Posterior vena cava (tissue), 2 donors: ENCODE results near the gene UBE2QL1. TPM values are rescaled to one million over a fixed set of nuclear protein-coding genes. Genes with fewer than 3 reads are reported as not detected.

Source experiments
- DNase-seq: peaks from one replicate; pipeline ENCODE4 v3.0.0-alpha.2; 2020; ENCODE audit warnings: low spot score
- intact Hi-C, 2 donors: fragments of 100-400 bp; cut with DNase I; formaldehyde crosslinking; loops; one replicate each; pipeline versions ENCODE4 v1.14.1 to v1.14.2; 2022 to 2023
- total RNA-seq, 2 donors: library from RNA; stranded (reverse); fragmentation: NEBNext Ultra II Directional; extraction: Animal tissue kit (Norgen Biotek cat#: 25700); gene quantifications; one replicate each; pipeline ENCODE4 v1.2.1, GENCODE V29; 2021
- donor health status: DM: yes; HTN: yes; CAD: no.
- donor health status: DM: yes; HTN: yes; CAD: no.

The UBE2QL1 gene
- total RNA-seq, 2 donors from 2014 or later = 3.3 to 5.8 TPM

DNA sequence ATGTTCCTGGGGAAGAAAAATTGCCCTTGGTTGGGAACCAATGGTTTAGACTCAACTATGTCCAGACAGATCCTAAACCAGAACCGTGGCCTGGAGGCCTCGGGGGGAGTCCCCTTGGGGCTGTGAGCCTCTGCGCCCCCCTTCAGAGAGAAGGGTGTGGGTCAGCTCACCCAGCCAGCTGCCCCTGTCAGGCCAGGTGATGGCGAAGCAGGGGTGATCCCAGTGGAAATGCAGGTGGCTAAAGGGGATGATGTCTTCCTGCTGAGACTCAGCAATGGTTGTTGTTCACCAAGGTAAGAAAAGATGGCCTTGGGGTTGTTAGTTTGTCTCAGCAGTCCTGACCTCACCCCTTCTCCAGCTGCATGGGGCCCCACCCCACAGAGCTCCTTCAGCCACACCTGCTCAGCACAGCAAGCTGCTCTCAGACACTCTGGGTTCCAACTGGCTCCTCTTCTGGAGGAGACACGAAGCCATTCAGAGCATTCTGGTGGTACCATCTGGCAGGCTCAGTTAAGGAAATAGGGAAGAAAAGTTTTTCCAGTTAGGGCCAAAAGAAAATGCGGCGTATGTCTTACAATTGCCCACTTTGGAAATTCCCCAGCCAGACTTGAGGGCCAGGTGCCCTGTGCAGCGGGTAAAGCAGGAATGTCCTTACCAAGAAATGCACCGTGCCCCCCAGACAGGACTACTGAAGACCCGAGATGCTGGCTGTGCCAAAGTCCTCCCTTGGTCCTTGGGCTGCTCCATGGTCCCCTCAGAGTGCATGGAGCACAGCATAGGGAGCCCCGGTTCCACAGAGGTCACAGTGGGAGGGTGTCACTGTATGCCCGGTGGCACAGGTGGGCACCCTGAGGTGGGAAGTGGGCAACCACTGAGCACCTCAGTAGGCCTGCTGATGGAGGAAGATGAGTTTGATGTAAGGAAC lies 94.0 kb downstream of the UBE2QL1 start:
- intact Hi-C loops = no loop called here
- DNase-seq = no peak

DNA sequence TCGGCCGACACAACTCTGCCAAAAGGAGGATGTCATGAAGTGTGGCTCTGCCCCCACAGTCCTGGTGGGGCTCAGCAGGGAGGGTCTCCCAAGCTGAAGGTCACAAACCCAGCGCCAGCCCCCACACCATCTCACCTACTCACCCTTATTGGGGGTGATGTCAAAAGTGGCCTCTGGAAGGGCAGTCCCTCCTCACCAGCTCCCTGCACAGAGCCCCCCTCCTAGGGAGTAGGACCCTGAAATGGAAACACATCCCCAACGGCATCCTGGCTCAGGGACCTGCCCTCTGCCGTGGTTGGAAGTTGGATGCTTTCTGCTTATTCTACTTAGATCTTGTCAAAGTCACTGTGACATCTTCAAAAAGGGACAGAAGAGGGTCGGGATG lies 94.7 kb downstream of the UBE2QL1 start:
- intact Hi-C loops = no loop called here

DNA sequence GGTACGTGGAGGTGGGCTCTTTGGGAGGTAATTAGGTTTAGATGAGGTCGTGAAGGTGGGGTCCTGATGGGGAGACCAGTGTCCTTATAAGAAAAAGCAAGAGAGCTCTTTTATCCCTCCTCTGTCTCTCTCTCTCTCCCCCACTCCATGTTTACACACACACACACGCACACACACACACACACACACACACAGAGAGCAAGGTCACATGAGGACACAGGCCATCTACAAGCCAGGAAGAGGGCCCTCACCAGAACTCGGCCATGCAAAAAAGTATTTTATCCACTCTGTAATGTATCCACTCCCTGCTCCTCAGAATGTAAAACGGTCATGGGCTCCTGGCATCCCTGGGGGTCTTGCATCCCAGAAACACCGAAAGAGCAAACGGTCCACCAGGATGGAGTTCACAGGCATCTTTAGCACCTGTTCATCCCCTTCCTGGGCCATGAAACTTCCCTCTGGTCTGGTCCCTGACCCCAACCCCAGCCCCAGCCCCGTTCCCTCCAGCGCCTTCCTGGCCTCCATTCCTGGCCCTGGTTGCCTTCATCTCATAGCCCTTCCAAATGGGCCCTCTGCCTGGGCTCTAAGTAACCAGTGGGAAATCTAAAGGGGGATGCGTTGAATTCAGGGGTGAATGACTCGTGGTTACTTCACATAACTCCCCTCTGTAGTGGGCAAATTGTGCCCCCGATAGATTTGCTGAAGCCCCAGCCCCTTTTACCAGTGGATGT lies 95.3 kb downstream of the UBE2QL1 start:
- intact Hi-C loops = no loop called here

More for the DNA sequence above, 94.7 kb downstream of the UBE2QL1 start:
- DNase-seq = no peak

More for the DNA sequence above, 95.3 kb downstream of the UBE2QL1 start:
- no peak for DNase-seq

Other genes starting within 250 kb of the UBE2QL1 start
- 10 to 100 TPM; 28.5 to 36.5 TPM for gene MED10, start 70.3 kb upstream of the UBE2QL1 start, total RNA-seq
- gene NSUN2, start 184.2 kb downstream of the UBE2QL1 start, total RNA-seq = 10 to 100 TPM; 31.6 to 35.2 TPM
- 1 to 10 TPM; 4.0 to 4.2 TPM for gene SRD5A1, start 184.6 kb downstream of the UBE2QL1 start, total RNA-seq